GM12874 (cell line): ENCODE measurements around the gene LRG1.

Experiments
- CTCF ChIP-seq: IDR thresholded peaks from 2 replicates; pipeline ENCODE4 v1.5.1; 2011; ENCODE audit warnings: low read depth, mild to moderate bottlenecking, control low read depth, low read length, moderate library complexity; ENCODE audit not compliant: insufficient read depth

The LRG1 gene

DNA sequence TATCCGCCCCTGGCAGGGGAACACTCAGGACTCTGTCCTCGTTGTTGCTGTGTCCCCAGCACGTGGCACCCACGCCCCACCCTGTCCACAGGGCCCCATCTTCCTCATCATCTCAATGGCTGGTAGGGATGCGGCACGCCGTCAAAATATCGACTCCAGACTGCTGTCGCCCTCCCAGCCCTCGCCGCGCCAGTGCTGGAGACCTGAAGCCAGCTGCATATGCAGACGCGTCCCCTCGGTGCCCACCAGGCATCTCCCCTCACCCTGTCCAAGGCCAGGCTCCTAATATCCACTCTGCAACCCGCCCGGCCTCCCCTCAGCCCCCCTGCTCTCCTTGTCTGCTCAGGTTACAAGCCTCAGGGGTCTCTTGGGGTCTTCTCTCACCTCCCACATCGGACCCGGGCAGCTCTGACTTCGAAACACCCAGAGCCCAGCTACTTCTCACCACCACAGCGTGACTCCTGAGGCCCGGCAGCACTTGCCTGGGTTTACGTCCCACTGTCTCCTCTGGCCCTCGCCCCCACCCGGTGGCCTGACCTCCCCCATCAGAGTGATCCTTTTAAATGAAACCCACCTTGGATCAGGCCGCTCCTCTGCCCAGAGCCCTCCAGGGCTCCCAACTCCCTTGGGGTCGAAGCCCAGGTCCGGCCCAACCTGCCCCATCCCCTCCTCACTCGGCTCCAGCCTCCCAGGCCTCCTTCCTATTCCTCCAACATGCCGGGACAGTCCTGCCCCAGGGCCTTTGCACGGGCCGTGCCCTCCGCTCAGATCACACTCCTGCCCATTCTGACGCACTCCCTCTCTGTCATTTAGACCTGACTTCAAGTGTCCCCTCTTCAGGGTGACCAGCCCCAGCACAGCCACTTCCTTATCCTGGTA lies 34.0 kb downstream of the LRG1 start:
- no peak for TF ChIP-seq CTCF

DNA sequence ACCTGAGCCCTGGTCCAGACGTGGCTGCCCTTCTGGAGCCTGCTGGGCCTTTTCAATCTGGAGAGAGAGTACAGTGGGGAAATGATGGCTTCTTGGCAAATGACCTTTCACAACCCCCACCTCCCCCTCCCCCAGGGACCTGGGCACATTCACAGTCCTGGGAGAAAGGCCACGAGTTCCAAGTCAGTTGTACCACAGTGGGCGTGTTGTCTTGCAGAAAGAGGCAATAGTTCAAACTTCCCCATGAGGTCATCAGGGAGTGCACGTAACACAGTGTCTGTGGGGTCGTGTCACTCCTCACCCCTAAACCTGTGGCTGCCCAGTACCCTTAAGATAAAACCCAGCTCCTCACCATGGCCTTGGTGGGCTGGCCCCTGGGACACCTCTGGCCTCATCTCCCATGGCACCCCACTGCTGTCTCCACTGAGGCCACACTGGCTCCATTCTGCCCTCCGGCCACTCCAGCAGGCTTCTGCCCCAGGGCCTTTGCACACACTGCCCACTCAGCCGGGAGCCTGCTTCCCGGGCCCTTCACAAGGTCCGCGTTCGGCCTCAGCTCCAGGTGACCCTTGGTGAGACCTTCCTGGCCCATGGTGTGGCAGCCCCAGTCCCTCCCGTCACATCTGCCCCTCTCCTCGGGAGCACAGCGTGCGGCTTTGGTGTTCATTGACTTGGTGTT lies 34.8 kb downstream of the LRG1 start:
- TF ChIP-seq CTCF = no peak

GRCh38 chr19:4504297-4504701 lies 35.5 kb downstream of the LRG1 start:
- TF ChIP-seq CTCF = no peak

- no peak for TF ChIP-seq CTCF
These were observed 36.0 kb downstream of the LRG1 start for GRCh38 chr19:4503825-4504170.

DNA sequence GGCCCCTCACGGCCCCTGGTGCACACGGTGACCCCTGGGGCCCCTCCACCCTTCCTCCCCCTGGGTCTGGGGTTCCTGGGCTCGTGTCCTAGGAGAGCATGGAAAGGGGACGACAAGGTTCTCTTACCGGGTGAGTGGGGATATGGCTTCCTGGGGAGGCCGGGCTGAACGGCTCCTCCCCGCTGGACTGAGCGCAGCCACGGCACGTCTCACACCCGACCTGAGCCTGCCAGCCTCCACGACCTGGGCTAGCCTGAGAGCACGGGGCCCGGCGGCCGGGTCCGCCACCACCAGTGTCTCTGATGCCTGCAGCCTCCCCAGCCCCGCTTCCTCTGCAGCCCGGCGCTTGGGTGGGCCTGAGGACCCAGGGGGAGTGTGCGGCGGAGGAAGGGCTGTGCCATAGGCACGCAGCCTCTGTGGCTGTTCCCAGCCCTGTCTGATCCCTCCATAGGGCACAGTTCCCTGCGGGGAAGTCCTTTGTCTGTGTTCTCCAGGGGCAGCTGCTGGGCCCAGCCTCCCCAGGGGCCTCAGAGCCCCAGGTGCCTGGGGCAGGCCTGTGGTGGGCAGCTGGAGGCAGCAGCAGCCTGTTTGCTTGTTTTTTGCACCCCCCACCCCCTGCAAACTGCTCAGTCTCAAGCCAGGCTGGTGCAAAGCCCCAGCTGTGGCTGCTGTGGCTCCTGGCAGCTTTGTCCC lies 36.6 kb downstream of the LRG1 start:
- TF ChIP-seq CTCF = no peak

GRCh38 chr19:4502282-4503131 lies 37.3 kb downstream of the LRG1 start:
- TF ChIP-seq CTCF = no peak

- TF ChIP-seq CTCF = no peak
These were observed 38.1 kb downstream of the LRG1 start for GRCh38 chr19:4501691-4502090.
